Panc1 (cell line): ENCODE results near the gene NPNT. TPM values are rescaled to one million over a fixed set of nuclear protein-coding genes. Genes with fewer than 3 reads are reported as not detected.

ENCODE experiments used
- ATAC-seq: fragments of 200-7000 bp; cut with Tn5 transposase; 2 replicates; pipeline ENCODE4 v1.9.1; 2020; ENCODE audit warnings: mild to moderate bottlenecking, moderate library complexity
- BruUV-seq: library from RNA; stranded (reverse); fragments of 400-500 nt; replicated peaks from 2 replicates; lab custom pipeline; 2021; lab: Mats Ljungman, UMichigan
- CTCF ChIA-PET: fragments of 300-600 bp; sonication (Branson Sonifier 250); formaldehyde crosslinking; loops from one replicate; lab custom pipeline; 2022; ENCODE audit warnings: antibody characterized with exemption; lab: Charles Lee
- POLR2A ChIA-PET: fragments of 300-600 bp; sonication (Branson Sonifier 250); formaldehyde crosslinking; loops from one replicate; lab custom pipeline; 2022; ENCODE audit warnings: antibody characterized with exemption; lab: Charles Lee
- DNase-seq: peaks from one replicate; pipeline ENCODE4 v3.0.0-alpha.2; 2010; ENCODE audit warnings: low read depth, low spot score
- H3K27ac ChIP-seq: 2 replicates; pipeline ENCODE4 v1.5.1; 2011; ENCODE audit warnings: mild to moderate bottlenecking, low read length, inconsistent platforms
- H3K27me3 ChIP-seq: fragments of 200-500 bp; sonication (Bioruptor generic); 2 replicates; pipeline ENCODE4 v1.6.0; 2014; ENCODE audit warnings: low read length, inconsistent platforms; ENCODE audit not compliant: control insufficient read depth, insufficient read depth
- H3K36me3 ChIP-seq: fragments of 200-500 bp; sonication (Bioruptor generic); 2 replicates; pipeline ENCODE4 v1.5.1; 2014; ENCODE audit warnings: inconsistent platforms, mild to moderate bottlenecking, low read length, moderate library complexity; ENCODE audit not compliant: control insufficient read depth, insufficient read depth
- H3K4me1 ChIP-seq: 2 replicates; pipeline ENCODE4 v1.5.1; 2011; ENCODE audit warnings: inconsistent platforms, mild to moderate bottlenecking, low read length, moderate library complexity; ENCODE audit not compliant: control insufficient read depth, insufficient read depth
- H3K4me3 ChIP-seq, 2 experiments: 2 replicates each; pipeline ENCODE4 v1.5.1; 2011 to 2012; ENCODE audit warnings: low read depth in 2 of 2, low read length in 2 of 2, mild to moderate bottlenecking in 2 of 2, inconsistent platforms in 1 of 2, moderate library complexity in 1 of 2
- H3K9me3 ChIP-seq: fragments of 200-500 bp; sonication (Bioruptor generic); 2 replicates; pipeline ENCODE4 v1.5.1; 2014; ENCODE audit warnings: low read depth, mild to moderate bottlenecking, inconsistent platforms, low read length, moderate library complexity; ENCODE audit not compliant: control insufficient read depth, insufficient read depth
- POLR2AphosphoS5 ChIP-seq: IDR thresholded peaks from 2 replicates; pipeline ENCODE4 v1.6.1; 2012; ENCODE audit warnings: mild to moderate bottlenecking, low read depth, low read length, moderate library complexity
- SIN3A ChIP-seq: IDR thresholded peaks from 2 replicates; pipeline ENCODE4 v1.6.1; 2012; ENCODE audit warnings: low read depth, mild to moderate bottlenecking, low read length, moderate library complexity, borderline replicate concordance; ENCODE audit not compliant: insufficient read depth
- TCF7L2 ChIP-seq: IDR thresholded peaks from 2 replicates; pipeline ENCODE4 v1.6.1; 2011; ENCODE audit warnings: mild to moderate bottlenecking, low read depth, low read length, inconsistent platforms
- in situ Hi-C: cut with HindIII; loops from 2 replicates; pipeline ENCODE4 v1.10.0; 2016; ENCODE audit warnings: low sequenced_read_pairs, low pct_unique_long_range_greater_than_20kb
- intact Hi-C: fragments of 100-400 bp; cut with micrococcal nuclease; formaldehyde crosslinking; loops from one replicate; pipeline ENCODE4 v1.10.0; 2022; ENCODE audit not compliant: unreplicated experiment
- total RNA-seq: library from RNA; stranded (reverse); gene quantifications from one replicate; pipeline ENCODE4 v1.2.1, GENCODE V29; 2021; ENCODE audit not compliant: unreplicated experiment
- TF ChIP-seq, protein P1 (sequence below), 2 experiments: IDR thresholded peaks; 2 replicates each; pipeline ENCODE4 v1.6.1; 2011 to 2012; ENCODE audit warnings: low read depth in 2 of 2, control low read depth in 1 of 2, low read length in 1 of 2, mild to moderate bottlenecking in 1 of 2, moderate library complexity in 1 of 2; ENCODE audit not compliant: insufficient read depth in 1 of 2
- TF ChIP-seq, protein P2 (sequence below): fragments of 450-650 bp; IDR thresholded peaks from 2 replicates; pipeline ENCODE4 v1.5.1; 2017; ENCODE audit warnings: mild to moderate bottlenecking

NPNT gene
- total RNA-seq, 1 experiment from 2014 or later: 1.9 TPM

DNA sequence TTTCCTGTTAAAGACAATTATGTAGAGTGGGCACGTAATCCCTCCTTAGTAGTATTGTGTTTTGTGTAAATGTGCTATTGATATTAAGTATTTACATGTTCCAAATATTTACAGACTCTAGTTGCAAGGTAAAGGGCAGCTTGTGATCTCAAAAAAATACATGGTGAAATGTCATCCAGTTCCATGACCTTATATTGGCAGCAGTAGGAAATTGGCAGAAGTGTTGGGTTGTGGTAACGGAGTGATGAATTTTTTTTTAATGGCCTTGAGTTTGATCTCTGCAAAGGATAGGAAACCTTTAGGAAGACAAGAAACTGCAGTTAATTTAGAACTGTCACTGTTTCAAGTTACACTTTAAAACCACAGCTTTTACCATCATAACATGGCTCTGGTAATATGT, 74.3 kb downstream of the NPNT start:
- H3K4me3 ChIP-seq: no peak overlapping the region
- H3K9me3 ChIP-seq: no peaks in the 10 kb centered on the region
- no peak overlapping the region for H3K27ac ChIP-seq
- CTCF ChIA-PET: no interaction called here
- no TSS peak for BruUV-seq
- no peaks in the 10 kb centered on the region for H3K27me3 ChIP-seq
- TF ChIP-seq TCF7L2: no peak
- ATAC-seq (no peak), DNase-seq (no peak)
- H3K4me1 ChIP-seq: no peaks in the 10 kb centered on the region
- intact Hi-C loops (no loop called here), in situ Hi-C loops (no loop called here)
- no peaks in the 10 kb centered on the region for H3K36me3 ChIP-seq
- POLR2A ChIA-PET: no interaction called here

DNA sequence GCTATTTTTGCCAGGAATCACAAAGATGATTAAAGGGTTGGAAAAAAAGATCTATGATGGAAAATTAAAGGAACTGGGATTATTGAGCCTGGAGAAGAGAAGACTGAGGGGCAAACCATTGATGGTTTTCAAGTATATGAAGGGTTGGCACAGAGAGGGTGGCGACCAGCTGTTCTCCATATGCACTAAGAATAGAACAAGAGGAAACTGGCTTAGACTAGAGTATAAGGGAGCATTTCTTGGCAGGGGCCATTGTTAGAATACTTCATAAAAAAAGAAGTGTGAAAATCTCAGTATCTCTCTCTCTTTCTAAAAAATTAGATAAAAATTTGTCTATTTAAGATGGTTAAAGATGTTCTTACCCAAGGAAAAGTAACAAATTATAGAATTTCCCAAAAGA, 75.1 kb downstream of the NPNT start:
- no peaks in the 10 kb centered on the region for H3K9me3 ChIP-seq
- ChIA-PET POLR2A (no interaction called here), CTCF (no interaction called here)
- no peaks in the 10 kb centered on the region for H3K4me1 ChIP-seq
- H3K4me3 ChIP-seq: no peak overlapping the region
- TF ChIP-seq, protein P1, sequence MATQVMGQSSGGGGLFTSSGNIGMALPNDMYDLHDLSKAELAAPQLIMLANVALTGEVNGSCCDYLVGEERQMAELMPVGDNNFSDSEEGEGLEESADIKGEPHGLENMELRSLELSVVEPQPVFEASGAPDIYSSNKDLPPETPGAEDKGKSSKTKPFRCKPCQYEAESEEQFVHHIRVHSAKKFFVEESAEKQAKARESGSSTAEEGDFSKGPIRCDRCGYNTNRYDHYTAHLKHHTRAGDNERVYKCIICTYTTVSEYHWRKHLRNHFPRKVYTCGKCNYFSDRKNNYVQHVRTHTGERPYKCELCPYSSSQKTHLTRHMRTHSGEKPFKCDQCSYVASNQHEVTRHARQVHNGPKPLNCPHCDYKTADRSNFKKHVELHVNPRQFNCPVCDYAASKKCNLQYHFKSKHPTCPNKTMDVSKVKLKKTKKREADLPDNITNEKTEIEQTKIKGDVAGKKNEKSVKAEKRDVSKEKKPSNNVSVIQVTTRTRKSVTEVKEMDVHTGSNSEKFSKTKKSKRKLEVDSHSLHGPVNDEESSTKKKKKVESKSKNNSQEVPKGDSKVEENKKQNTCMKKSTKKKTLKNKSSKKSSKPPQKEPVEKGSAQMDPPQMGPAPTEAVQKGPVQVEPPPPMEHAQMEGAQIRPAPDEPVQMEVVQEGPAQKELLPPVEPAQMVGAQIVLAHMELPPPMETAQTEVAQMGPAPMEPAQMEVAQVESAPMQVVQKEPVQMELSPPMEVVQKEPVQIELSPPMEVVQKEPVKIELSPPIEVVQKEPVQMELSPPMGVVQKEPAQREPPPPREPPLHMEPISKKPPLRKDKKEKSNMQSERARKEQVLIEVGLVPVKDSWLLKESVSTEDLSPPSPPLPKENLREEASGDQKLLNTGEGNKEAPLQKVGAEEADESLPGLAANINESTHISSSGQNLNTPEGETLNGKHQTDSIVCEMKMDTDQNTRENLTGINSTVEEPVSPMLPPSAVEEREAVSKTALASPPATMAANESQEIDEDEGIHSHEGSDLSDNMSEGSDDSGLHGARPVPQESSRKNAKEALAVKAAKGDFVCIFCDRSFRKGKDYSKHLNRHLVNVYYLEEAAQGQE (IDR thresholded peaks at IDR 0.05; ENCODE audit: insufficient read depth in 1 of 2, low read depth in 2 of 2, low read length in 1 of 2): no peak
- TF ChIP-seq, protein P2, sequence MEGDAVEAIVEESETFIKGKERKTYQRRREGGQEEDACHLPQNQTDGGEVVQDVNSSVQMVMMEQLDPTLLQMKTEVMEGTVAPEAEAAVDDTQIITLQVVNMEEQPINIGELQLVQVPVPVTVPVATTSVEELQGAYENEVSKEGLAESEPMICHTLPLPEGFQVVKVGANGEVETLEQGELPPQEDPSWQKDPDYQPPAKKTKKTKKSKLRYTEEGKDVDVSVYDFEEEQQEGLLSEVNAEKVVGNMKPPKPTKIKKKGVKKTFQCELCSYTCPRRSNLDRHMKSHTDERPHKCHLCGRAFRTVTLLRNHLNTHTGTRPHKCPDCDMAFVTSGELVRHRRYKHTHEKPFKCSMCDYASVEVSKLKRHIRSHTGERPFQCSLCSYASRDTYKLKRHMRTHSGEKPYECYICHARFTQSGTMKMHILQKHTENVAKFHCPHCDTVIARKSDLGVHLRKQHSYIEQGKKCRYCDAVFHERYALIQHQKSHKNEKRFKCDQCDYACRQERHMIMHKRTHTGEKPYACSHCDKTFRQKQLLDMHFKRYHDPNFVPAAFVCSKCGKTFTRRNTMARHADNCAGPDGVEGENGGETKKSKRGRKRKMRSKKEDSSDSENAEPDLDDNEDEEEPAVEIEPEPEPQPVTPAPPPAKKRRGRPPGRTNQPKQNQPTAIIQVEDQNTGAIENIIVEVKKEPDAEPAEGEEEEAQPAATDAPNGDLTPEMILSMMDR: no peak
- TF ChIP-seq SIN3A (no peak), POLR2AphosphoS5 (no peak), TCF7L2 (no peak)
- DNase-seq (no peak), ATAC-seq (no peak)
- intact Hi-C loops: no loop called here
- no peaks in the 10 kb centered on the region for H3K27me3 ChIP-seq
- H3K36me3 ChIP-seq: no peaks in the 10 kb centered on the region
- H3K27ac ChIP-seq: no peak overlapping the region
- in situ Hi-C loops: no loop called here
- no TSS peak for BruUV-seq

DNA sequence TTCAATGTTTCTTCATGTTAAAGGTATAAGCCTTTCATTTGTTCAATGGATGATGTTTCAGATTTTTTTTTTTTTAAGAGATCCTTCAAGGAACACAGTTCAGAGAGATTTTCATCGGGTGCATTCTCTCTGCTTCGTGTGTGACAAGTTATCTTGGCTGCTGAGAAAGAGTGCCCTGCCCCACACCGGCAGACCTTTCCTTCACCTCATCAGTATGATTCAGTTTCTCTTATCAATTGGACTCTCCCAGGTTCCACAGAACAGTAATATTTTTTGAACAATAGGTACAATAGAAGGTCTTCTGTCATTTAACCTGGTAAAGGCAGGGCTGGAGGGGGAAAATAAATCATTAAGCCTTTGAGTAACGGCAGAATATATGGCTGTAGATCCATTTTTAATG, 75.8 kb downstream of the NPNT start:
- no peak overlapping the region for H3K4me3 ChIP-seq
- H3K4me1 ChIP-seq: no peaks in the 10 kb centered on the region
- no peaks in the 10 kb centered on the region for H3K9me3 ChIP-seq
- ChIA-PET CTCF (no interaction called here), POLR2A (interaction anchor here (0.7 kb wide), 1 partner anchor 25 kb away, joined by 3 read pairs; no protein-coding TSS in a partner anchor)
- DNase-seq (no peak), ATAC-seq (no peak)
- BruUV-seq: no TSS peak
- TF ChIP-seq, protein P1 (IDR thresholded peaks at IDR 0.05; ENCODE audit: insufficient read depth in 1 of 2, low read depth in 2 of 2, low read length in 1 of 2): no peak
- TF ChIP-seq TCF7L2: no peak
- TF ChIP-seq, protein P2: no peak
- TF ChIP-seq SIN3A: no peak
- intact Hi-C loops (no loop called here), in situ Hi-C loops (no loop called here)
- H3K27ac ChIP-seq: no peak overlapping the region
- H3K27me3 ChIP-seq: no peaks in the 10 kb centered on the region
- H3K36me3 ChIP-seq: no peaks in the 10 kb centered on the region
